ENCODE data around the gene PLCZ1. TPM values are rescaled to one million over a fixed set of nuclear protein-coding genes. Genes with fewer than 3 reads are reported as not detected.

PLCZ1 gene
- total and polyA plus RNA-seq, 2 experiments from 2014 or later: not detected

GRCh38 chr12:18676996-18677588 lies 60.7 kb downstream of the PLCZ1 start (continued):
- no peak for TF ChIP-seq CTCF (conservative IDR thresholded peaks at IDR 0.05; ENCODE audit: low read depth in 2 of 2)
- TF ChIP-seq ETS1 (IDR thresholded peaks at IDR 0.05): no peak
- TF ChIP-seq JUNB (IDR thresholded peaks at IDR 0.05; ENCODE audit: unreplicated experiment): no peak
- TF ChIP-seq ZNF462 (CRISPR knock-in tag; IDR thresholded peaks at IDR 0.05): no peak
- no peak for TF ChIP-seq EZH2phosphoT487 (IDR thresholded peaks at IDR 0.05; ENCODE audit: unreplicated experiment)

- no peaks in the 10 kb centered on the region for H3K4me1 Mint-ChIP-seq
- no peaks in the 10 kb centered on the region for H3K27me3 Mint-ChIP-seq (ENCODE audit: insufficient read depth, low read depth, poor library complexity)
- DNase-seq (ENCODE audit: low spot score) (no peak), ATAC-seq (no peak)
- no peaks in the 10 kb centered on the region for H3K27me3 ChIP-seq (ENCODE audit: insufficient read depth)
- no peaks in the 10 kb centered on the region for H3K36me3 Mint-ChIP-seq (ENCODE audit: low read depth)
- H3K9me2 ChIP-seq (ENCODE audit: insufficient read depth): peaks cover 2% of the 10 kb centered on the region
- no peak overlapping the region for H3K4me2 ChIP-seq
- H3K9me3 Mint-ChIP-seq: no peaks in the 10 kb centered on the region
- H3K4me1 ChIP-seq (ENCODE audit: insufficient read depth): no peaks in the 10 kb centered on the region
- no peak overlapping the region for H3K27ac ChIP-seq (ENCODE audit: low read depth)
- H3K36me3 ChIP-seq (ENCODE audit: insufficient read depth): no peaks in the 10 kb centered on the region
- H3F3A ChIP-seq (replicated peaks; ENCODE audit: low read depth): no peaks in the 10 kb centered on the region
- no peak overlapping the region for H3K4me3 Mint-ChIP-seq
- no peaks in the 10 kb centered on the region for H4K20me1 ChIP-seq (replicated peaks; ENCODE audit: insufficient read depth)
- H3K4me3 ChIP-seq: no peak overlapping the region
- H3K79me2 ChIP-seq (replicated peaks; ENCODE audit: insufficient read depth): no peaks in the 10 kb centered on the region
- no peak overlapping the region for H3K27ac Mint-ChIP-seq
- no peak overlapping the region for H2AFZ ChIP-seq
- TF ChIP-seq STAT1 (IDR thresholded peaks at IDR 0.05; ENCODE audit: unreplicated experiment) (no peak), ETS1 (IDR thresholded peaks at IDR 0.05) (no peak), NANOG (IDR thresholded peaks at IDR 0.05; ENCODE audit: borderline replicate concordance) (no peak), REST (IDR thresholded peaks at IDR 0.05; ENCODE audit: unreplicated experiment) (no peak), EZH2 (IDR thresholded peaks at IDR 0.05; ENCODE audit: low read depth, unreplicated experiment) (no peak), ZNF331 (CRISPR knock-in tag; IDR thresholded peaks at IDR 0.05; ENCODE audit: low read depth) (no peak), ZNF114 (CRISPR knock-in tag; IDR thresholded peaks at IDR 0.05) (no peak), EZH2phosphoT487 (IDR thresholded peaks at IDR 0.05; ENCODE audit: unreplicated experiment) (no peak)
Observed at GRCh38 chr12:18676141-18676540, 61.7 kb downstream of the PLCZ1 start.

Measured in GM23338 (cell line).